RCC 7860 (cell line): ENCODE results near the gene SEPTIN1.

Experiments
- DNase-seq: peaks from one replicate; pipeline ENCODE4 v3.0.0-alpha.2; 2015; ENCODE audit warnings: low spot score
- FAIRE-seq: peaks from 2 replicates; lab custom pipeline; 2012; peaks lifted over from hg19 to GRCh38; lab: Jason Lieb, UNC

The SEPTIN1 gene

GRCh38 chr16:30358990-30359870 is 23.1 kb downstream of the SEPTIN1 start:
- no peak for DNase-seq
- FAIRE-seq, result no peak

- FAIRE-seq (no peak), DNase-seq (no peak)
Measured at GRCh38 chr16:30358577-30358936, 23.8 kb downstream of the SEPTIN1 start.

GRCh38 chr16:30357715-30358576 is 24.4 kb downstream of the SEPTIN1 start:
- DNase-seq, result no peak
- no peak for FAIRE-seq

GRCh38 chr16:30357085-30357714 is 25.2 kb downstream of the SEPTIN1 start:
- DNase-seq, result no peak
- no peak for FAIRE-seq

GRCh38 chr16:30356401-30357084 is 25.8 kb downstream of the SEPTIN1 start:
- DNase-seq (no peak), FAIRE-seq (no peak)

GRCh38 chr16:30355954-30356308 is 26.4 kb downstream of the SEPTIN1 start:
- FAIRE-seq (no peak), DNase-seq (no peak)

GRCh38 chr16:30355144-30355953 is 27.0 kb downstream of the SEPTIN1 start, which contains the start of gene CD2BP2:
Gene CD2BP2 (minus strand): TSS chr16:30355308. CDS start chr16:30354681, 627 bp downstream.
- DNase-seq, result peak; percentile 98
- peak; percentile 93 for FAIRE-seq

- DNase-seq, result no peak
- FAIRE-seq, result no peak
Measured at GRCh38 chr16:30354423-30355143, 27.8 kb downstream of the SEPTIN1 start.

GRCh38 chr16:30353438-30354129 is 28.8 kb downstream of the SEPTIN1 start:
- DNase-seq (no peak), FAIRE-seq (no peak)

- DNase-seq (no peak), FAIRE-seq (no peak)
Measured at GRCh38 chr16:30352488-30353401, 29.6 kb downstream of the SEPTIN1 start.

- peak; percentile 45 for DNase-seq
- FAIRE-seq, result peak; percentile 79
Measured at GRCh38 chr16:30351586-30352419, 30.6 kb downstream of the SEPTIN1 start.

- DNase-seq (no peak), FAIRE-seq (no peak)
Measured at GRCh38 chr16:30351001-30351441, 31.3 kb downstream of the SEPTIN1 start.

GRCh38 chr16:30350134-30350871 is 32.1 kb downstream of the SEPTIN1 start:
- DNase-seq (no peak), FAIRE-seq (no peak)

GRCh38 chr16:30349675-30350074 is 32.7 kb downstream of the SEPTIN1 start:
- no peak for FAIRE-seq
- no peak for DNase-seq

GRCh38 chr16:30348929-30349328 is 33.4 kb downstream of the SEPTIN1 start:
- no peak for DNase-seq
- FAIRE-seq, result no peak

GRCh38 chr16:30348113-30348512 is 34.2 kb downstream of the SEPTIN1 start:
- no peak for DNase-seq
- FAIRE-seq, result no peak
